Measurements from ENCODE around the gene EDC4. TPM values are rescaled to one million over a fixed set of nuclear protein-coding genes. Genes with fewer than 3 reads are reported as not detected.

EDC4 gene
- total RNA-seq, 1 experiment from 2014 or later: 106 TPM

GRCh38 chr16:67907397-67908180, 34.7 kb downstream of the EDC4 start:
- DNase-seq: no peak
- H4K20me1 ChIP-seq (ENCODE audit: control insufficient read depth, insufficient read depth, insufficient read length): no peaks in the 10 kb centered on the region
- Mint-ChIP-seq H3K4me1 (peaks cover 0 to 3% of the 10 kb centered on the region in 2 experiments; a peak in 1 of 4 replicates), H3K27ac (peak overlapping the region; percentile 30 to 59 (median 45); a peak in 5 of 7 replicates), H3K36me3 (ENCODE audit: insufficient read depth in 1 of 3, low read depth in 3 of 3) (peaks cover 10 to 42% (median 31%) of the 10 kb centered on the region in 3 experiments), H3K9me3 (no peaks in the 10 kb centered on the region), H3K27me3 (ENCODE audit: low read depth) (no peaks in the 10 kb centered on the region), H3K4me3 (no peak overlapping the region)
- H2BK5ac ChIP-seq (ENCODE audit: insufficient read length, low read length): no peak overlapping the region
- no peak overlapping the region for H3K27ac ChIP-seq (ENCODE audit: insufficient read length, low read depth, low read length)
- no peaks in the 10 kb centered on the region for H3K9me3 ChIP-seq (ENCODE audit: control insufficient read depth, low read depth, low read length)
- no peak overlapping the region for H3K4ac ChIP-seq (ENCODE audit: low read depth, low read length)
- H3T11ph ChIP-seq (ENCODE audit: low read length): no peak overlapping the region
- H3K79me2 ChIP-seq (ENCODE audit: insufficient read depth, low read length): no peaks in the 10 kb centered on the region
- WGBS (ENCODE audit: extremely low coverage, insufficient read length, low lambda C conversion rate): no CpG with 5 or more reads among the region's 11 CpGs
- no peaks in the 10 kb centered on the region for H3K23me2 ChIP-seq (ENCODE audit: insufficient read length, low read depth, low read length, poor library complexity, severe bottlenecking)
- no peak overlapping the region for H3K14ac ChIP-seq (ENCODE audit: insufficient read depth, low read length)
- no peaks in the 10 kb centered on the region for H3K79me1 ChIP-seq (ENCODE audit: insufficient read depth, low read depth, low read length, poor library complexity, severe bottlenecking)
- no peak overlapping the region for H2BK12ac ChIP-seq (ENCODE audit: insufficient read length, low read depth, low read length)
- H3K27me3 ChIP-seq (ENCODE audit: insufficient read depth, low read length): no peaks in the 10 kb centered on the region
- no peak overlapping the region for H3K18ac ChIP-seq (ENCODE audit: insufficient read length, low read depth, low read length)
- no peak overlapping the region for H2BK15ac ChIP-seq (ENCODE audit: low read depth, low read length)
- H3K9ac ChIP-seq (ENCODE audit: extremely low read depth, insufficient read length, low read length): no peak overlapping the region
- H2BK120ac ChIP-seq (ENCODE audit: low read depth, low read length, poor library complexity, severe bottlenecking): no peak overlapping the region
- H2AFZ ChIP-seq (ENCODE audit: low read length): no peak overlapping the region
- no peak overlapping the region for H3K4me2 ChIP-seq (ENCODE audit: insufficient read depth, insufficient read length, low read length)
- no peaks in the 10 kb centered on the region for H3K4me1 ChIP-seq (ENCODE audit: insufficient read depth, low read length)
- no peak overlapping the region for H3K56ac ChIP-seq (ENCODE audit: insufficient read length, low read depth, low read length)
- H3K23ac ChIP-seq (ENCODE audit: insufficient read length, low read depth, low read length): no peak overlapping the region
- H2BK20ac ChIP-seq (ENCODE audit: low read depth, low read length, poor library complexity, severe bottlenecking): no peak overlapping the region
- H4K5ac ChIP-seq (ENCODE audit: insufficient read length, low read depth, low read length): no peak overlapping the region
- H4K91ac ChIP-seq (ENCODE audit: insufficient read length, low read depth, low read length): no peak overlapping the region
- no peak overlapping the region for H2AK5ac ChIP-seq (ENCODE audit: insufficient read length, low read length)
- H4K8ac ChIP-seq (replicated peaks; ENCODE audit: insufficient read length, low read depth, low read length): no peak overlapping the region
- no peak for TF ChIP-seq CTCF (conservative IDR thresholded peaks at IDR 0.05)

Data from H9 (cell line).